GM18873 (cell line): Measurements from ENCODE around the gene CTAG1A.
"Not testable (repeated sequence)": the region's sequence is repeated elsewhere in the genome, so short reads cannot be mapped to it uniquely, and the experiment has no call there.

Experiments
- ATAC-seq: cut with Tn5 transposase; IDR thresholded peaks from one replicate; pipeline ENCODE4 v1.9.1; 2021; ENCODE audit warnings: mild to moderate bottlenecking, moderate library complexity, moderate number of reproducible peaks; ENCODE audit not compliant: unreplicated experiment, low FRiP score

The CTAG1A gene

GRCh38 chrX:154584585-154585183 is at the start of gene CTAG1A:
Gene CTAG1A (plus strand): TSS chrX:154585133. CDS start chrX:154585207, 74 bp downstream.
- not testable (repeated sequence) for ATAC-seq

DNA sequence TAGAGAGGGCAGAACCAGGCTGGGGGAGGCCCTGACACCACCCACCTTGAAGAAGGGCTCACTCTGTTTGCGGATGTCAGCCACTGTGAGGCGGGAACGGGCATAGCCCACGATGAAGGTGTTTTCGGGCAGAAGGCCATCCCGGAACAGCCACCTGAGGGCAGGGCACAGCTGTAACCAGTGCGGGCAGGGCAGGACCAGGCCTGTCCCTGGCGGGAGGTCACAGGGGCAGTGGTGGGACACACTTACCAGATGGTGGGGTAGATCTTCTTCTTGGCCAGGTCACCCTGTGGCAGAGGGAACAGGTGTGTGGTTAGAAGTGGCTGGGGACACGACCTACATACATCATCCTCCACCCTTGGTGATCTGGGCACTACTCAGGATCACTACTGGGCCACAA is 49.0 kb upstream of the CTAG1A start:
- ATAC-seq: no peak

DNA sequence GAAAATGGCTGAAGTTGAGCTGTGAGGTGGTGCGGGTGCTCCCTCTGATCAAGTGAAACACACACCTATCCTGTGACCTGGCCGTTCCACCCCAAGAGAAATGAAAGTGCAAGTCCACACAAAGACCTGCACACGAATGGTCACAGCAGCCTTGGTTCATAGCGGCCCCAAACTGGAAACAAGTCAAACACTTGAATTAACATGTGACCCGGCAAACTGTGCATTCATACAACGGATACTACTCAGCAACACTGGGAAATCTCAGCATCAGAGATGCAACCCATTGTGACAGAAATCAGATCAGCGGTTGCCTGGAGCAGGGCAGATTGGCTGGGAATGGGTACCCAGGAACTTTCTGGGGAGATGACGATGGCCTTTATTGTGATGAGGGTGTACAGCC is 45.9 kb upstream of the CTAG1A start:
- no peak for ATAC-seq

- ATAC-seq: not testable (repeated sequence)
These were observed 44.6 kb upstream of the CTAG1A start for GRCh38 chrX:154540365-154540764.

DNA sequence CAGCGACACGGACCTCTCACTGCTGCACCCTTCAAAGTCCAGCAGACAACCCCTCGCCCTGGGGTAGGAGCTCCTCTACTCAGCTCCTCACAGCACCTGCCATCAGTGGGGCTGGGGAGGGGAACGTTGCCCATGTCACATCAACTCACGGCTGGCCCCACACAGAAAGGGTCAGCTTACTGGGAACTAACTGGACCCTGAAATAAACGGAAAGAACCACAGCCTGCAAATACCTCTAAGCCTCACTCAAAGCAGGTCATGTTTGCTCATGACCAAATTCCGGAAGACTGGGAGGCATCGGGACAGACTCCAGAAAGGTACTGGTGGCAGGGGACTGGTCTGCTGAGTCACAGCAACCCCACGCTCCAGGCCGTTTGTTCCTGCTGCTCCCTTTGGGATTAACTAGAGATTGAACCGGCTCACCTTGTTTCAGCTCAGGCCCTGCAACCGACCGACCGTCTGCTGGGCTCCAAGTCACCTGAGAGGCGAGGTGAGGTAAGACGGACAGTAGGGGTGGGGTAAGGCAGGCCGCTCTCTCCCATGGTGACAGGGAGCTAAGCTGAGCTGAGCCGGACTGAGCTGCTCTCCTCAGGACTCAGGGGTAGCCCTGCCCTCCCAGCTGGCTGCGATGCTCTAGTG is 43.9 kb upstream of the CTAG1A start:
- no peak for ATAC-seq

GRCh38 chrX:154541589-154541895 is 43.4 kb upstream of the CTAG1A start:
- no peak for ATAC-seq

GRCh38 chrX:154541896-154542722 is 42.8 kb upstream of the CTAG1A start:
- no peak for ATAC-seq

GRCh38 chrX:154542723-154543424 is 42.1 kb upstream of the CTAG1A start:
- no peak for ATAC-seq

- ATAC-seq: no peak
These were observed 39.2 kb upstream of the CTAG1A start for GRCh38 chrX:154545673-154546274.

GRCh38 chrX:154546354-154547244 is 38.3 kb upstream of the CTAG1A start, which contains the start of gene G6PD:
Gene G6PD (minus strand): TSS chrX:154546846. CDS start chrX:154546155, 691 bp downstream.
- peak; percentile 41 for ATAC-seq

- ATAC-seq: peak; percentile 70
These were observed 37.5 kb upstream of the CTAG1A start, which contains the start of gene IKBKG for GRCh38 chrX:154547245-154548027. Gene IKBKG (plus strand): TSS chrX:154547620. CDS start chrX:154552003, 4,383 bp downstream.

DNA sequence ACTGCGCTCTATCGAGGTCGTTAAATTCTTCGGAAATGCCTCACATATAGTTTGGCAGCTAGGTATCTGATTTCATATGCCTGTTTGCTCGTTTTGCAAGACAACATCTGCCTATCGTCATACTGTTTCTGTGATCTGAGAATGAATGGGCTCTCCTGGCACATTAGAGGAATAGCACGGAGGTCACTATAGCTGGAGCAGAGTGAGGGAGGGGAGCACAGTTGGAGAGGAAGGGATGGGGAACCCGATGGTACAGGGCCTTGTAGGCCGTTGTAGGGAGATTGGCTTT is 37.0 kb upstream of the CTAG1A start:
- ATAC-seq: no peak

GRCh38 chrX:154549766-154550165 is 35.2 kb upstream of the CTAG1A start:
- no peak for ATAC-seq

DNA sequence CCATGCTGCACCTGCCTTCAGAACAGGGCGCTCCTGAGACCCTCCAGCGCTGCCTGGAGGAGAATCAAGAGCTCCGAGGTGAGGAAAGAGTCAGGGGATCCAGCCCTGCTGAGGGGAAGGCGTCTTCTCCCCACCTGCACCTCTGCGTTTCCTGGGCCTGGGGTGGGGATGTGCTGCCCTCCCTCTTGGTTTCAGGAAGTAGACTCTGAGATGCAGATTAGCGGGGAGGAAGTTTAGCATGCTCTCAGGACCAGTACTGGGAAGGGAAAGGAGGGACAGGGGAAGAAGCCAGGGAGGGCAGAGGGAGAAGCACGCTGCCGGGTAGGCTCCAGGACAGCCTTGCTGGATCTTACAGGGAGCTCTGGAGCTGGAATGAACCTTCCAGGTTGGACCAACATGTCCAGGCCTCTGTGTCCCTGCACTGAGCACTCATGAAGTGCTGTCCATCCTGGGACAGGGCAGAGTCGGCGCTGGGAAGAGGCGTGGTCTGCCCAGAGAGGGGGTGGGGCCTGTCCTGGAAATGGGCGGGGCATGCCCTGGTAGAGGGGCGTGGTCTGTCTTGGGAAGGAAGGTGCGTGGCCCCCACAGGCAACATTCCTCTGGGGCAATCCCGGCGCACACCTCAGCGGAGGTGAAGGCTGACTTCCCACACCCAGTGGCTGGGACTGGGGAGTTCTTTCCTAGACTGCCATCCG is 32.7 kb upstream of the CTAG1A start:
- ATAC-seq: not testable (repeated sequence)

DNA sequence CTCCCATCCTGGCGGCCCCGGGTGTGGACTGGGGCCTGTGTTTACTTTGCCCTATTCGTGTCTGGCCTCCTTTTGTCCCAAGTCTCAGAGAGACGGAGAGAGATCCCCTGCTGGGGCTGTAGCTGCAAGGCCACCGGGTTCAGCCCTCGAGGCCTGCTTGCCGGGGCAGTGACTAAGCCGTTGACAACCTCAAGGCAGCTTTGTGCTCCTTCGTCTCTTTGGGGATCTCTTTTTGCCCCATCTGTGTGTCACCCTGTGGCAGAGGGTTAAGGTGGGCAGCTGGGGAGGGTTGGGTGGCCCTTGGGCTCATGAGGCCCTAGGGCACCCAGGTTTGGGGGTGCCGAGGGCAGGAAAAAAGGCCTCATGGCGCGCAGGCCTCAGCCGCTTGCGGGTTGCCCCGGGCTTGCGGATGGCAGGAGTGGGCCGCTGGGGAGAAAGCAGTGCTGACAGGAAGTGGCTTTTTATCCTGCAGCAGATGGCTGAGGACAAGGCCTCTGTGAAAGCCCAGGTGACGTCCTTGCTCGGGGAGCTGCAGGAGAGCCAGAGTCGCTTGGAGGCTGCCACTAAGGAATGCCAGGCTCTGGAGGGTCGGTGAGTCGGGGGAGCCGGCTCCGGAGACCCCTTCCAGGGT is 26.8 kb upstream of the CTAG1A start:
- ATAC-seq: not testable (repeated sequence)

DNA sequence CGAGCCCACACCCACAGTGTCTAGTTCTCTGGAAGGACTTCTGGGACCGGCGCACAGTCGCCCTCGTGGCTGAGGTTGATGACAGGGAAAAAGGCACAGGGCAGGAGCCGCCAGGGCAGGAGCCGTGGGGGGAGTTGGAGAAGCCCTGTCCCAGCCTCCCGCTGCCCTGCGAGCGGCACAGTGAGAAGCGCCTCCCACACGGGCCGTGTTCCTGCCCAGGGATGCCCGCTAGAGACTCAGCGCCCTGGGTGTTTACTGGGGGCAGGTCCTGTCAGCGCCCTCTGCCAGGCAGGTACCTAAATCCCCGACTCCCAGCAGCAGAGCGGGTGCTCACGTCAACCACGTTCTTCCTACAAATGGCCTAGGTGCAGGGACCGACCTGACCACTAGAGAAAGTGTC is 26.0 kb upstream of the CTAG1A start:
- not testable (repeated sequence) for ATAC-seq

- ATAC-seq: not testable (repeated sequence)
These were observed 24.6 kb upstream of the CTAG1A start for GRCh38 chrX:154560326-154560725.

GRCh38 chrX:154562295-154562694 is 22.6 kb upstream of the CTAG1A start:
- not testable (repeated sequence) for ATAC-seq
